KMS-11 (cell line): Measurements from ENCODE around the gene C9orf85.

Experiments
- H2AFZ ChIP-seq: fragments of 200-600 bp; sonication (generic); 2 replicates; pipeline ENCODE4 v1.6.1; 2016; ENCODE audit warnings: antibody characterized with exemption, mixed run types, low read depth
- H3K27ac ChIP-seq: fragments of 200-600 bp; sonication (generic); 2 replicates; pipeline ENCODE4 v1.6.1; 2016; ENCODE audit warnings: mild to moderate bottlenecking, mixed run types
- H3K27me3 ChIP-seq: fragments of 200-600 bp; sonication (generic); 2 replicates; pipeline ENCODE4 v1.6.1; 2017; ENCODE audit warnings: mild to moderate bottlenecking, low read depth, mixed run types, moderate library complexity; ENCODE audit not compliant: insufficient read depth
- H3K36me3 ChIP-seq: fragments of 200-600 bp; sonication (generic); 2 replicates; pipeline ENCODE4 v1.6.1; 2017; ENCODE audit warnings: mild to moderate bottlenecking, mixed run types; ENCODE audit not compliant: insufficient read depth
- H3K4me1 ChIP-seq: fragments of 200-600 bp; sonication (generic); 2 replicates; pipeline ENCODE4 v1.6.1; 2016; ENCODE audit warnings: mild to moderate bottlenecking, low read depth, mixed run types; ENCODE audit not compliant: poor library complexity, severe bottlenecking
- H3K4me2 ChIP-seq: fragments of 200-600 bp; sonication (generic); 2 replicates; pipeline ENCODE4 v1.7.0; 2016; ENCODE audit warnings: mild to moderate bottlenecking, mixed run types
- H3K4me3 ChIP-seq: fragments of 200-600 bp; sonication (generic); IDR thresholded peaks from 2 replicates; pipeline ENCODE4 v1.6.1; 2017; ENCODE audit warnings: low read depth, low read length, mixed read lengths; ENCODE audit not compliant: insufficient read depth
- H3K79me2 ChIP-seq: fragments of 200-600 bp; sonication (generic); 2 replicates; pipeline ENCODE4 v1.6.1; 2016; ENCODE audit warnings: low read depth, mixed run types; ENCODE audit not compliant: insufficient read depth
- H3K9ac ChIP-seq: fragments of 200-600 bp; sonication (generic); 2 replicates; pipeline ENCODE4 v1.6.1; 2016; ENCODE audit warnings: mild to moderate bottlenecking, mixed run types
- H4K20me1 ChIP-seq: fragments of 200-600 bp; sonication (generic); 2 replicates; pipeline ENCODE4 v1.6.1; 2016; ENCODE audit warnings: mild to moderate bottlenecking, mixed run types; ENCODE audit not compliant: insufficient read depth
- TF ChIP-seq, protein P1 (sequence below): fragments of 200-600 bp; sonication (generic); conservative IDR thresholded peaks from 2 replicates; pipeline ENCODE4 v1.6.1; 2017; ENCODE audit warnings: low read depth, mild to moderate bottlenecking, antibody characterized with exemption, low read length, moderate library complexity, mixed read lengths

The C9orf85 gene

DNA sequence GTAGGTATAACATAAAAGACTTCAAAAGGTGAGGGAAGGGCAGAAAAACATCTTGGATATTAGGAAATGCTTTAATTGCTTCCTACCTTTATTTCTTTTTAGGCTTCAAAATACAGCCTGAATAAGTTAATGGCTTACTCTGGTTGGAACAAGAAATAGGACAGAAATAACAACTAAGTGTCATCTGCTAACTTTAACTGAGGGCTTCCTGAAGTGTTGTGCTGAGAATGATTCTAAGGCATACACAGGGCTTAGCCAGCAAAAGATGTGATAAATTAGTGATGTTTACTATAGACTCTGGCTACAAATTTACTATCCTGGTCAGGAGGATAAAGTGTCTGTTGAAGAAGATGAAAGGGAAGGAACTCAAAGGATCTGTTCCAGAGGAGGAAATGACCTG, 34.6 kb upstream of the C9orf85 start:
- H4K20me1 ChIP-seq = no peaks in the 10 kb centered on the region
- peaks cover 3% of the 10 kb centered on the region for H3K4me1 ChIP-seq
- peaks cover 82% of the 10 kb centered on the region for H3K79me2 ChIP-seq
- TF ChIP-seq, protein P1, sequence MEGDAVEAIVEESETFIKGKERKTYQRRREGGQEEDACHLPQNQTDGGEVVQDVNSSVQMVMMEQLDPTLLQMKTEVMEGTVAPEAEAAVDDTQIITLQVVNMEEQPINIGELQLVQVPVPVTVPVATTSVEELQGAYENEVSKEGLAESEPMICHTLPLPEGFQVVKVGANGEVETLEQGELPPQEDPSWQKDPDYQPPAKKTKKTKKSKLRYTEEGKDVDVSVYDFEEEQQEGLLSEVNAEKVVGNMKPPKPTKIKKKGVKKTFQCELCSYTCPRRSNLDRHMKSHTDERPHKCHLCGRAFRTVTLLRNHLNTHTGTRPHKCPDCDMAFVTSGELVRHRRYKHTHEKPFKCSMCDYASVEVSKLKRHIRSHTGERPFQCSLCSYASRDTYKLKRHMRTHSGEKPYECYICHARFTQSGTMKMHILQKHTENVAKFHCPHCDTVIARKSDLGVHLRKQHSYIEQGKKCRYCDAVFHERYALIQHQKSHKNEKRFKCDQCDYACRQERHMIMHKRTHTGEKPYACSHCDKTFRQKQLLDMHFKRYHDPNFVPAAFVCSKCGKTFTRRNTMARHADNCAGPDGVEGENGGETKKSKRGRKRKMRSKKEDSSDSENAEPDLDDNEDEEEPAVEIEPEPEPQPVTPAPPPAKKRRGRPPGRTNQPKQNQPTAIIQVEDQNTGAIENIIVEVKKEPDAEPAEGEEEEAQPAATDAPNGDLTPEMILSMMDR = no peak
- H2AFZ ChIP-seq = no peak overlapping the region
- H3K4me3 ChIP-seq = no peak overlapping the region
- no peak overlapping the region for H3K27ac ChIP-seq
- no peaks in the 10 kb centered on the region for H3K27me3 ChIP-seq
- no peak overlapping the region for H3K9ac ChIP-seq
- H3K4me2 ChIP-seq = no peak overlapping the region
- no peaks in the 10 kb centered on the region for H3K36me3 ChIP-seq

DNA sequence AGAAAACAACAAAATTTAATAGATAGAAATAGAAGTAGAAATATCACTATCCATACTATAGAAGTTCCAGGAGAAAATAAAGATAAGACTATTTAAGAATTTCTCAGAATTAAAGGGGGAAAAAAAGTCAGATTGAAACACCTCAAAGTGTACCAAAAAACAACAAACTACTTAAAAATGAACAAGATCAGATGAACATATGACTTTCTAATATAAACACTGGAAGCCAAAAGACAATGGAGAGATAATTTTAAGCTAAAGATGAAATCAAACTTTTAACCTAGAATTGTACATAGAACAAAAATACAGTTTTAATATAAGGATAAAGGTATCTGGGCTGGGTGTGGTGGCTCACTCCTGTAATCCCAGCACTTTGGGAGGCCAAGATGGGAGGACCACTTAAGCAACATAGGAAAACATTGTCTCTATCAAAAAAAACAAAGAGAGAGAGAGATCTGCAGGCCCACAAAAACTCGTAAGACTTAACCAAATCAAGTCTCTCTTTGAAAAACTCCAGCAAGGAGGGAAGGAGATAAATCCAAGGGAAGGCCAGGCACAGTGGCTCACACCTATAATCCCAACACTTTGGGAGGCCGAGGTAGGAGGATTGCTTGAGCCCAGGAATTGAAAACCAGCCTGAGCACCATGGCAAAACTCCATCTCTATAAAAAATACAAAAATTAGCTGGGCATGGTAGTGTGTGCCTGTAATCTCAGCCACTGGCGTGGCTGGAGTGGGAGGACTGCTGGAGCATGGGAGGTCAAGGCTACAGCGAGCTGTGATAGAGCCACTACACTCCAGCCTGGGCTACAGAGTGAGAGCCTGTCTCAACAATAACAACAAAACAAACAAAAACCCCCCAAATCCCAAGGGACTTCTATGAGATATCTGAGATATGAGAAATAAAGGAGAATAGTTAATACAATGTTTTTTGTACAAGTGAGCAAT, 32.8 kb upstream of the C9orf85 start:
- H3K79me2 ChIP-seq = peaks cover 93% of the 10 kb centered on the region

DNA sequence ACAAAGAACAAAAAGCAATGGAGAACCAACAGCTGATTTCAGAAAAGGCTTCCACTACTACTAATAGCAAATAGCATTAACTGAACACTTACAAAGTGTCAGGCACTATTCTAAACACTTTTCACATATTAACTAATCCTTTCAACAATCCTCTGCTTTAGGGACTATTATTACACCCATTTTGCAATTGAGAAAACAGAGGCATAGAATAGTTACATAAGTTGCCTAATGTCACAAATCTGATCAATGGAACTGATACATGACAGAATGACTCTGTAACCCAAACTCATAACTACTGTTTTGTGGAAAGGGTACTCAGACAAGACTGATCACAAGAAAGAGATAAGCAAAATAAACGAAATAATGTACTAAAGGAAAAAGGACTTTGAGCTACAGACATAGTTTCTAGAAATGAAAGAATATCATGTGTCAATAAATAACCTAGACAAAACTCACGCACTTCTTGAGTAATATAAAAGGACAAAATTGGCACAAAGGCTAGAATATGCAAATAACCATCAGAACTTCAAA, 31.7 kb upstream of the C9orf85 start:
- H3K9ac ChIP-seq = no peak overlapping the region
- H3K79me2 ChIP-seq = peaks cover 93% of the 10 kb centered on the region
- no peak overlapping the region for H3K4me3 ChIP-seq
- no peaks in the 10 kb centered on the region for H4K20me1 ChIP-seq
- no peak overlapping the region for H2AFZ ChIP-seq
- H3K4me2 ChIP-seq = no peak overlapping the region
- no peaks in the 10 kb centered on the region for H3K36me3 ChIP-seq
- no peaks in the 10 kb centered on the region for H3K4me1 ChIP-seq
- H3K27ac ChIP-seq = no peak overlapping the region
- TF ChIP-seq, protein P1 = no peak
- no peaks in the 10 kb centered on the region for H3K27me3 ChIP-seq

More for the DNA sequence above, 32.8 kb upstream of the C9orf85 start:
- Histone ChIP-seq H4K20me1 (no peaks in the 10 kb centered on the region), H3K27me3 (no peaks in the 10 kb centered on the region), H3K4me2 (no peak overlapping the region), H3K9ac (no peak overlapping the region), H3K27ac (no peak overlapping the region), H3K4me1 (peaks cover 3% of the 10 kb centered on the region), H2AFZ (no peak overlapping the region), H3K4me3 (no peak overlapping the region), H3K36me3 (no peaks in the 10 kb centered on the region)
- TF ChIP-seq, protein P1 = no peak

DNA sequence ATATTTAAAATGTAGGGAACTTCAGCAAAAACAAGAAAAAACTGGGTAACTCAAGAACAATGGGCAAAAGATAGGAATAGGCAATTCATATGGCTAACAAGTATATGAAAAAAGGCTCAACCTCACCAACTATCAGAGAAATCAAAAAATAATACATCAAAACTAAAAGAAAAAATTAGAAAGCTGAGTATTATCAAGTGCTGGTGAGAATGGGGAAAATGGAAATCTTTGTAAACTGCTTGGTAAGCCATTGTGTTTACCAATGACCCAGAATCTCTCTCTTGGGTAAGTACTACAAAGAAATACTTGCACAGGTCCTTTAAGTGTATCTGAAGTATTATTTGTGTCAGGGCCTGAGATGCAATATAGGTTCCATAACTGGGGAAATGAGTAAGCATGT, 27.4 kb upstream of the C9orf85 start:
- TF ChIP-seq, protein P1 = no peak
- Histone ChIP-seq H4K20me1 (0 out of 2 replicates have a peak, but pooled peaks cover 10% of the 10 kb centered on the region), H2AFZ (no peak overlapping the region), H3K4me2 (no peak overlapping the region), H3K27ac (no peak overlapping the region), H3K4me3 (no peak overlapping the region), H3K9ac (no peak overlapping the region), H3K27me3 (no peaks in the 10 kb centered on the region), H3K36me3 (no peaks in the 10 kb centered on the region), H3K79me2 (peaks cover 93% of the 10 kb centered on the region), H3K4me1 (no peaks in the 10 kb centered on the region)
